HCT116 (cell line): ENCODE data around the gene MTRR. TPM values are rescaled to one million over a fixed set of nuclear protein-coding genes. Genes with fewer than 3 reads are reported as not detected.

Experiments
- ATAC-seq: fragments of 200-7000 bp; cut with Tn5 transposase; 2 replicates; pipeline ENCODE4 v1.9.1; 2020; ENCODE audit warnings: mild to moderate bottlenecking, moderate library complexity
- BruUV-seq: library from RNA; stranded (reverse); fragments of 400-500 nt; replicated peaks from 2 replicates; lab custom pipeline; 2021; lab: Mats Ljungman, UMichigan
- CTCF ChIA-PET: fragments of 300-600 bp; sonication (Branson Sonifier 250); formaldehyde crosslinking; loops from one replicate; lab custom pipeline; 2021; ENCODE audit warnings: antibody characterized with exemption; lab: Charles Lee
- POLR2A ChIA-PET: fragments of 300-600, 350-600 bp; sonication (Branson Sonifier 250); formaldehyde crosslinking; loops from one replicate; lab custom pipeline; 2021; ENCODE audit warnings: antibody characterized with exemption; lab: Charles Lee
- RAD21 ChIA-PET, 2 experiments: fragments of 300-600 bp; sonication (Branson Sonifier 250); formaldehyde crosslinking; loops; one replicate each; lab custom pipeline; 2023; ENCODE audit warnings: low total read pairs in 2 of 2; ENCODE audit not compliant: uncharacterized antibody in 2 of 2, unreplicated experiment in 2 of 2, low non-redundant PET in 1 of 2; lab: Charles Lee
- DNase-seq: peaks from one replicate; pipeline ENCODE4 v3.0.0-alpha.2; 2010; ENCODE audit warnings: low read depth, low spot score
- H2AFZ ChIP-seq: fragments of 200-600 bp; shearing (Covaris generic), sonication (generic); 2 replicates; pipeline ENCODE4 v1.6.1; 2017; ENCODE audit warnings: low read depth, mixed run types, mixed read lengths, antibody characterized with exemption, low read length; ENCODE audit not compliant: poor library complexity, severe bottlenecking
- H3K27ac ChIP-seq: 2 replicates; pipeline ENCODE4 v1.5.1; 2012; ENCODE audit warnings: low read depth, low read length
- H3K27me3 ChIP-seq: fragments of 200-600 bp; sonication (generic); 2 replicates; pipeline ENCODE4 v1.6.1; 2016; ENCODE audit warnings: mixed run types, low read length, mixed read lengths; ENCODE audit not compliant: insufficient read depth
- H3K36me3 ChIP-seq, 2 experiments: fragments of 200-500 bp in 1 of 2; fragments of 200-600 bp in 1 of 2; sonication (Bioruptor generic) in 1 of 2; sonication (generic) in 1 of 2; 2 replicates each; pipeline versions ENCODE4 v1.5.1 to v1.6.1; 2014 to 2016; ENCODE audit warnings: low read length in 2 of 2, inconsistent platforms in 1 of 2, mixed read lengths in 1 of 2, mixed run types in 1 of 2; ENCODE audit not compliant: insufficient read depth in 2 of 2, control insufficient read depth in 1 of 2
- H3K4me1 ChIP-seq, 2 experiments: fragments of 200-600 bp in 1 of 2; sonication (generic) in 1 of 2; 2 replicates each; pipeline versions ENCODE4 v1.5.1 to v1.6.1; 2012 to 2017; ENCODE audit warnings: low read length in 2 of 2, inconsistent platforms in 1 of 2, mild to moderate bottlenecking in 1 of 2, mixed read lengths in 1 of 2, mixed run types in 1 of 2, moderate library complexity in 1 of 2; ENCODE audit not compliant: insufficient read depth in 2 of 2, control insufficient read depth in 1 of 2
- H3K4me2 ChIP-seq: fragments of 200-600 bp; sonication (generic); 2 replicates; pipeline ENCODE4 v1.6.1; 2017; ENCODE audit warnings: mixed run types, low read length, mixed read lengths
- H3K4me3 ChIP-seq, 2 experiments: fragments of 200-600 bp in 1 of 2; sonication (generic) in 1 of 2; replicated peaks in 1 of 2; 2 replicates each; pipeline ENCODE4 v1.5.1; 2011 to 2016; ENCODE audit warnings: low read length in 2 of 2, control low read depth in 1 of 2, low read depth in 1 of 2, mild to moderate bottlenecking in 1 of 2, mixed read lengths in 1 of 2, mixed run types in 1 of 2
- H3K79me2 ChIP-seq: fragments of 200-600 bp; sonication (generic); 2 replicates; pipeline ENCODE4 v1.6.1; 2017; ENCODE audit warnings: mild to moderate bottlenecking, mixed run types, low read length, moderate library complexity, mixed read lengths; ENCODE audit not compliant: insufficient read depth
- H3K9ac ChIP-seq: fragments of 200-600 bp; sonication (generic); 2 replicates; pipeline ENCODE4 v1.6.1; 2016; ENCODE audit warnings: low read length, mixed read lengths
- H3K9me2 ChIP-seq: fragments of 200-600 bp; sonication (generic), shearing (Covaris generic); 2 replicates; pipeline ENCODE4 v1.6.1; 2017; ENCODE audit warnings: mixed run types, mild to moderate bottlenecking, moderate library complexity; ENCODE audit not compliant: insufficient read depth
- H3K9me3 ChIP-seq, 2 experiments: fragments of 200-500 bp in 1 of 2; fragments of 200-600 bp in 1 of 2; sonication (Bioruptor generic) in 1 of 2; sonication (generic) in 1 of 2; 2 replicates each; pipeline ENCODE4 v1.6.1; 2014 to 2017; ENCODE audit warnings: low read length in 2 of 2, mixed read lengths in 2 of 2, inconsistent platforms in 1 of 2, low read depth in 1 of 2, mild to moderate bottlenecking in 1 of 2, mixed run types in 1 of 2, moderate library complexity in 1 of 2; ENCODE audit not compliant: control insufficient read depth in 1 of 2, insufficient read depth in 1 of 2
- H4K20me1 ChIP-seq: fragments of 200-600 bp; sonication (generic), shearing (Covaris generic); 2 replicates; pipeline ENCODE4 v1.6.1; 2017; ENCODE audit warnings: mixed run types, mild to moderate bottlenecking, moderate library complexity; ENCODE audit not compliant: insufficient read depth
- CBX3 ChIP-seq: IDR thresholded peaks from 2 replicates; pipeline ENCODE4 v1.6.1; 2012; ENCODE audit warnings: low read depth
- REST ChIP-seq: IDR thresholded peaks from 2 replicates; pipeline ENCODE4 v1.6.1; 2012; ENCODE audit warnings: low read depth
- SP1 ChIP-seq: IDR thresholded peaks from 2 replicates; pipeline ENCODE4 v1.6.1; 2012; ENCODE audit warnings: low read depth
- SRF ChIP-seq: IDR thresholded peaks from 2 replicates; pipeline ENCODE4 v1.6.1; 2012; ENCODE audit warnings: low read depth
- ZBTB33 ChIP-seq: IDR thresholded peaks from 2 replicates; pipeline ENCODE4 v1.6.1; 2011; ENCODE audit warnings: mild to moderate bottlenecking, low read length, moderate library complexity; ENCODE audit not compliant: insufficient replicate concordance; ENCODE audit errors: extremely low read depth
- intact Hi-C: fragments of 100-400 bp; cut with micrococcal nuclease; formaldehyde crosslinking; loops from 2 replicates; pipeline ENCODE4 v1.10.0; 2022
- total RNA-seq: library from RNA; stranded (reverse); gene quantifications from one replicate; pipeline ENCODE4 v1.2.1, GENCODE V29; 2021; ENCODE audit not compliant: unreplicated experiment

The MTRR gene
- total RNA-seq, 1 experiment from 2014 or later: 32.5 TPM

GRCh38 chr5:7857926-7858632 is 10.9 kb upstream of the MTRR start:
- RAD21 ChIA-PET: no interaction called here
- no peaks in the 10 kb centered on the region for H4K20me1 ChIP-seq
- H3K4me3 ChIP-seq: no peak overlapping the region
- no peak for DNase-seq
- TF ChIP-seq SP1 (no peak), ZBTB33 (no peak), SRF (no peak), REST (no peak), CBX3 (no peak)
- no peaks in the 10 kb centered on the region for H3K9me2 ChIP-seq
- no TSS peak for BruUV-seq
- no peaks in the 10 kb centered on the region for H3K27me3 ChIP-seq
- H3K79me2 ChIP-seq: no peaks in the 10 kb centered on the region
- POLR2A ChIA-PET: interaction anchor here (1.2 kb wide), 1 partner anchor 11 kb away, joined by 3 read pairs; the partner anchor contains the start of genes FASTKD3 and MTRR
- ATAC-seq: no peak
- no peaks in the 10 kb centered on the region for H3K9me3 ChIP-seq
- no peaks in the 10 kb centered on the region for H3K4me1 ChIP-seq
- H3K27ac ChIP-seq: no peak overlapping the region
- intact Hi-C loops: loop anchor here (5.0 kb wide), 1 partner anchor 1091 kb away; no protein-coding TSS in a partner anchor
- H3K36me3 ChIP-seq: peaks cover 5 to 23% of the 10 kb centered on the region in 2 experiments; a peak in 3 of 4 replicates
- no peak overlapping the region for H2AFZ ChIP-seq
- H3K4me2 ChIP-seq: no peak overlapping the region
- H3K9ac ChIP-seq: no peak overlapping the region
- CTCF ChIA-PET: no interaction called here
